GM12875 (cell line): ENCODE data around the gene SH3BGR.
A peak's percentile ranks its signal among the peaks of the same experiment; 100 is the strongest.

ENCODE experiments used
- H3K4me3 ChIP-seq: one replicate; pipeline ENCODE4 v1.5.1; 2011; ENCODE audit warnings: low read depth, low read length, control low read depth
- CTCF ChIP-seq: IDR thresholded peaks from 2 replicates; pipeline ENCODE4 v1.5.1; 2011; ENCODE audit warnings: low read depth, mild to moderate bottlenecking, control low read depth, inconsistent platforms, low read length, moderate library complexity, borderline replicate concordance; ENCODE audit not compliant: insufficient read depth

SH3BGR gene

GRCh38 chr21:39430954-39431353 lies 20.8 kb upstream of the SH3BGR start:
- no peak for TF ChIP-seq CTCF
- no peak overlapping the region for H3K4me3 ChIP-seq

DNA sequence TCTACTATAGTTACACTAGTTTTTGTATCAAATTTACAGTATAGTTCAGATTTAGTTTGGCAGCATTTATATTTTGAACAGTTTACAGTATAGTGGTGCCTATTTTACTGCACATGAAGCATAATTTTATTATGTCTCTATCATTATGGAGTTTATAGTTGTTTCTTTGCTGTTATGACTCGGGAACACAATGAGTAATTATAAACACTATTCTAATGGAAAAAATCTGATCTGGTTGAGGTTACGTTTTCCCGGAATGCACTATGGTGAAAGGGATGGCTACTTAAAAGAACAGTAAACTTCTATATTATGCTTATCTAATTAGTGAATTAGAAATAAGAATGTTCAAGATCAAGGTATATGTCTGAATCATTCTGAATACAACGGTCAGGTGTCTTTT lies 16.8 kb upstream of the SH3BGR start:
- TF ChIP-seq CTCF = no peak
- no peak overlapping the region for H3K4me3 ChIP-seq

- H3K4me3 ChIP-seq = no peak overlapping the region
- TF ChIP-seq CTCF = no peak
Measured at GRCh38 chr21:39439232-39439631, 12.5 kb upstream of the SH3BGR start.

GRCh38 chr21:39441502-39442475 lies 10.0 kb upstream of the SH3BGR start:
- TF ChIP-seq CTCF = peak; percentile 72; the same call in 1 of the 2 replicates
- H3K4me3 ChIP-seq = no peak overlapping the region

DNA sequence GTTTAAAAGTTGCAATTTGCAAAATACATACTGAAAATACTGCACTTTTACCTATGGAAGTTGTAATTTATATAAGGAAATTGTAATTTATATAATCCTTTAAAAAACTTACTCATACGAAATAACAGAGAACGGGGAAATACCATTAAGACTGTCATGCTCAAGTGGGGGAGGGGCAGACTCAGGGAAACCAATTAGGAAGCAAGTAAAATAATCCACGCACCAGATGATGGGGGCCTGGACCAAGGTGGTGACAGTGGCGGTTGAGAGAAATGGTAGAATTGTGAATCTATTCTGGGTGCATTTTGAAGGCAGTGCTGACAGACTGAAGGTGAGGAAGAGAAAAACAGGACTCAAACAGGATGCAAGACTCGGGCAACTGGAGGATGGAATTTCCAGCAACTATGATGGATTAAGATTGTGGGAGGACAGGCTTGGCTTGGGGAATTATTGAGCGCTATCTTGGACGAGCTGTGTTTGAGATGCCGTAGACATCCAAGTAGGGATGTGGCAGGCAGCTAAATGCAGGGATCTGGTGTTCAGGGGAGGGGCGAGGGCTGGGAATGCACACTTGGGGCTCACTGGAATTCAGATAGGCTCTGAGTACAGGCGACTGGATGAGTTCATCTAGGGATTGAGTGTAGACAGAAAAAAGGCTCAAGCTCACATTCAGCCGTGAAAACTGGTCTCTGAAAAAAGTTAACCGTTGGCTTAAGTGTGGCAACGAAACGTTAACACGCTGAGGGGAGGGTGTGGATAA lies 7.2 kb upstream of the SH3BGR start:
- no peak for TF ChIP-seq CTCF
- H3K4me3 ChIP-seq = peak overlapping the region; percentile 84

- peak within 1 kb of the TSS; percentile 84 for H3K4me3 ChIP-seq
- TF ChIP-seq CTCF = peak; percentile 23; the same call in 1 of the 2 replicates
Measured at GRCh38 chr21:39445321-39446269, 6.2 kb upstream of the SH3BGR start, which contains the start of gene LCA5L. Gene LCA5L (minus strand): TSS chr21:39445778. CDS start chr21:39428493, 17,285 bp downstream.
